Neural cell (in vitro differentiated cells): ENCODE measurements around the gene MMAB. TPM values are rescaled to one million over a fixed set of nuclear protein-coding genes. Genes with fewer than 3 reads are reported as not detected.

Source experiments
- H2AFZ ChIP-seq: fragments of 200-600, 300-800 bp; sonication (generic), shearing (Covaris generic); 2 replicates; pipeline ENCODE4 v1.6.0; 2014; ENCODE audit warnings: low read depth, mild to moderate bottlenecking, antibody characterized with exemption, low read length, moderate library complexity
- H3F3A ChIP-seq: fragments of 200-600 bp; shearing (Covaris generic); 2 replicates; pipeline ENCODE4 v1.6.1; 2016; ENCODE audit warnings: mild to moderate bottlenecking, moderate library complexity, mixed read lengths, antibody characterized with exemption, low read length; ENCODE audit not compliant: insufficient read depth, poor library complexity, severe bottlenecking
- H3K27ac ChIP-seq: fragments of 200-600, 300-800 bp; sonication (generic), shearing (Covaris generic); 2 replicates; pipeline ENCODE4 v1.5.1; 2014; ENCODE audit warnings: mild to moderate bottlenecking, low read length, moderate library complexity
- H3K27me3 ChIP-seq: fragments of 300-800, 200-600 bp; sonication (generic), shearing (Covaris generic); 2 replicates; pipeline ENCODE4 v1.6.0; 2014; ENCODE audit warnings: mild to moderate bottlenecking, low read depth, low read length, moderate library complexity; ENCODE audit not compliant: insufficient read depth
- H3K36me3 ChIP-seq: fragments of 300-800, 200-600 bp; sonication (generic), shearing (Covaris generic); 2 replicates; pipeline ENCODE4 v1.5.1; 2014; ENCODE audit warnings: mild to moderate bottlenecking, antibody characterized with exemption, low read length, moderate library complexity; ENCODE audit not compliant: insufficient read depth
- H3K4me2 ChIP-seq: fragments of 300-800, 200-600 bp; sonication (generic), shearing (Covaris generic); 2 replicates; pipeline ENCODE4 v1.6.0; 2014; ENCODE audit warnings: mild to moderate bottlenecking, low read length
- H3K4me3 ChIP-seq: fragments of 300-800, 200-600 bp; sonication (generic), shearing (Covaris generic); 2 replicates; pipeline ENCODE4 v1.5.1; 2014; ENCODE audit warnings: mild to moderate bottlenecking, low read length, moderate library complexity
- H3K79me2 ChIP-seq: fragments of 200-600 bp; shearing (Covaris generic); replicated peaks from 2 replicates; pipeline ENCODE4 v1.6.0; 2014; ENCODE audit warnings: mild to moderate bottlenecking, low read length, moderate library complexity; ENCODE audit not compliant: insufficient read depth
- H3K9ac ChIP-seq: fragments of 300-800, 200-600 bp; sonication (generic), shearing (Covaris generic); 2 replicates; pipeline ENCODE4 v1.6.1; 2016; ENCODE audit warnings: mild to moderate bottlenecking, low read length, mixed read lengths
- H3K9me2 ChIP-seq: fragments of 200-600 bp; shearing (Covaris generic); 2 replicates; pipeline ENCODE4 v1.6.1; 2016; ENCODE audit warnings: mild to moderate bottlenecking, low read length, mixed read lengths; ENCODE audit not compliant: insufficient read depth
- H3K9me3 ChIP-seq: fragments of 200-600, 300-800 bp; sonication (generic), shearing (Covaris generic); 2 replicates; pipeline ENCODE4 v1.6.1; 2016; ENCODE audit warnings: mild to moderate bottlenecking, mixed run types, low read length, moderate library complexity, mixed read lengths
- H4K20me1 ChIP-seq: fragments of 200-600 bp; shearing (Covaris generic); 2 replicates; pipeline ENCODE4 v1.6.1; 2016; ENCODE audit warnings: mild to moderate bottlenecking, mixed run types; ENCODE audit not compliant: insufficient read depth
- EP300 ChIP-seq: fragments of 450-650 bp; conservative IDR thresholded peaks from 2 replicates; pipeline ENCODE4 v1.6.1; 2014; ENCODE audit warnings: antibody characterized with exemption, mild to moderate bottlenecking, moderate library complexity; ENCODE audit not compliant: poor library complexity, severe bottlenecking
- EZH2 ChIP-seq: fragments of 200-600, 300-800 bp; shearing (Covaris generic), sonication (generic); IDR thresholded peaks from 2 replicates; pipeline ENCODE4 v1.6.1; 2014; ENCODE audit warnings: antibody characterized with exemption, low read length, borderline replicate concordance, mild to moderate bottlenecking; ENCODE audit not compliant: insufficient read depth, poor library complexity, severe bottlenecking
- MXI1 ChIP-seq: fragments of 450-650 bp; conservative IDR thresholded peaks from 2 replicates; pipeline ENCODE4 v1.6.1; 2014; ENCODE audit warnings: antibody characterized with exemption, mild to moderate bottlenecking; ENCODE audit not compliant: poor library complexity, severe bottlenecking
- POLR2AphosphoS5 ChIP-seq: IDR thresholded peaks from 2 replicates; pipeline ENCODE4 v1.6.1; 2012
- RAD21 ChIP-seq: fragments of 450-650 bp; conservative IDR thresholded peaks from 2 replicates; pipeline ENCODE4 v1.6.1; 2014; ENCODE audit warnings: antibody characterized with exemption, mild to moderate bottlenecking, moderate library complexity
- SMC3 ChIP-seq: fragments of 450-650 bp; conservative IDR thresholded peaks from 2 replicates; pipeline ENCODE4 v1.6.1; 2014; ENCODE audit warnings: antibody characterized with exemption, mild to moderate bottlenecking, moderate library complexity; ENCODE audit not compliant: poor library complexity
- TAF1 ChIP-seq: IDR thresholded peaks from 2 replicates; pipeline ENCODE4 v1.6.1; 2012; ENCODE audit warnings: low read depth
- polyA plus RNA-seq: library from polyadenylated mRNA; depleted of rRNA; stranded (reverse); fragments of >200 nt; gene quantifications from 2 replicates; pipeline ENCODE4 v1.2.3, GENCODE V29; 2014
- TF ChIP-seq, protein P1 (sequence below): IDR thresholded peaks from 2 replicates; pipeline ENCODE4 v1.6.1; 2012; ENCODE audit warnings: borderline replicate concordance
- TF ChIP-seq, protein P2 (sequence below): fragments of 450-650 bp; IDR thresholded peaks from 2 replicates; pipeline ENCODE4 v1.5.1; 2014; ENCODE audit warnings: antibody characterized with exemption, mild to moderate bottlenecking, moderate library complexity; ENCODE audit not compliant: poor library complexity, severe bottlenecking

Gene MMAB
- polyA plus RNA-seq, 1 donor from 2014 or later, result 52.6 TPM

DNA sequence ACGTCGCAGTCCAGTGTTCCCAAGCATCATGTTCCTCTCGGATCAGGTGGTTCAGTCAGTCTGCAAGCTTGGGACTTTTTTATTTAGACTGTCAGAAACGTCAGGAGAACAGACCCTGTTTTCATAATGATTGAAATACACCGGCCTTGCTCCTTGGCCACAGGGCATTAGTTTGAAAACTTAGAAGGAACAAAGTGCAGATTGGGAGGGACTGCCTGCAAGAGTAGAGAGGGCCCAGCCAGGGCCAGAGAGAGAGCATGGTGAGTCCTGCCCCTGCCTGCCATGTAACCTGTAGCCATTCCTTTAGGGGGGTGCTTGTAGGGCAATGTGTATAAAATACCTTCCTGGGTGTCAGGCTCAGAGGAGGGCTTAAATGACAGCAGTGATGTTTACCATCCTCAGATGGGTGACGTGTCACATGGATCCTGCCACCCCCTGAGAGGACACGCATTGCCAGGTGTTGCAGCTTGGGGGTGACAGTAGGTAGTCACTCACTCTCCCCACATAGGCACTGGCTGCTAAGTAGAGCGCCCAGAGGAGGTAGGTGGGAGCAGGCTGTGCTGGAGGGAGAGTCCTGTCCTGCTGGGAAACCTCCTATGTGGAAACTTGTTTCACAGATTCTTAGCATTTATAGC lies 45.7 kb downstream of the MMAB start:
- Histone ChIP-seq H3K9me3 (no peaks in the 10 kb centered on the region), H3K36me3 (no peaks in the 10 kb centered on the region), H3K9me2 (no peaks in the 10 kb centered on the region), H3K27me3 (no peaks in the 10 kb centered on the region), H2AFZ (no peak overlapping the region), H3K9ac (no peak overlapping the region), H3K4me2 (no peak overlapping the region), H3K4me3 (no peak overlapping the region), H3K27ac (no peak overlapping the region), H4K20me1 (no peaks in the 10 kb centered on the region), H3F3A (no peaks in the 10 kb centered on the region), H3K79me2 (no peaks in the 10 kb centered on the region)
- TF ChIP-seq RAD21 (no peak), SMC3 (no peak), POLR2AphosphoS5 (no peak), MXI1 (no peak), EP300 (no peak), EZH2 (no peak), TAF1 (no peak)
- TF ChIP-seq, protein P1, sequence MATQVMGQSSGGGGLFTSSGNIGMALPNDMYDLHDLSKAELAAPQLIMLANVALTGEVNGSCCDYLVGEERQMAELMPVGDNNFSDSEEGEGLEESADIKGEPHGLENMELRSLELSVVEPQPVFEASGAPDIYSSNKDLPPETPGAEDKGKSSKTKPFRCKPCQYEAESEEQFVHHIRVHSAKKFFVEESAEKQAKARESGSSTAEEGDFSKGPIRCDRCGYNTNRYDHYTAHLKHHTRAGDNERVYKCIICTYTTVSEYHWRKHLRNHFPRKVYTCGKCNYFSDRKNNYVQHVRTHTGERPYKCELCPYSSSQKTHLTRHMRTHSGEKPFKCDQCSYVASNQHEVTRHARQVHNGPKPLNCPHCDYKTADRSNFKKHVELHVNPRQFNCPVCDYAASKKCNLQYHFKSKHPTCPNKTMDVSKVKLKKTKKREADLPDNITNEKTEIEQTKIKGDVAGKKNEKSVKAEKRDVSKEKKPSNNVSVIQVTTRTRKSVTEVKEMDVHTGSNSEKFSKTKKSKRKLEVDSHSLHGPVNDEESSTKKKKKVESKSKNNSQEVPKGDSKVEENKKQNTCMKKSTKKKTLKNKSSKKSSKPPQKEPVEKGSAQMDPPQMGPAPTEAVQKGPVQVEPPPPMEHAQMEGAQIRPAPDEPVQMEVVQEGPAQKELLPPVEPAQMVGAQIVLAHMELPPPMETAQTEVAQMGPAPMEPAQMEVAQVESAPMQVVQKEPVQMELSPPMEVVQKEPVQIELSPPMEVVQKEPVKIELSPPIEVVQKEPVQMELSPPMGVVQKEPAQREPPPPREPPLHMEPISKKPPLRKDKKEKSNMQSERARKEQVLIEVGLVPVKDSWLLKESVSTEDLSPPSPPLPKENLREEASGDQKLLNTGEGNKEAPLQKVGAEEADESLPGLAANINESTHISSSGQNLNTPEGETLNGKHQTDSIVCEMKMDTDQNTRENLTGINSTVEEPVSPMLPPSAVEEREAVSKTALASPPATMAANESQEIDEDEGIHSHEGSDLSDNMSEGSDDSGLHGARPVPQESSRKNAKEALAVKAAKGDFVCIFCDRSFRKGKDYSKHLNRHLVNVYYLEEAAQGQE, result no peak
- TF ChIP-seq, protein P2, sequence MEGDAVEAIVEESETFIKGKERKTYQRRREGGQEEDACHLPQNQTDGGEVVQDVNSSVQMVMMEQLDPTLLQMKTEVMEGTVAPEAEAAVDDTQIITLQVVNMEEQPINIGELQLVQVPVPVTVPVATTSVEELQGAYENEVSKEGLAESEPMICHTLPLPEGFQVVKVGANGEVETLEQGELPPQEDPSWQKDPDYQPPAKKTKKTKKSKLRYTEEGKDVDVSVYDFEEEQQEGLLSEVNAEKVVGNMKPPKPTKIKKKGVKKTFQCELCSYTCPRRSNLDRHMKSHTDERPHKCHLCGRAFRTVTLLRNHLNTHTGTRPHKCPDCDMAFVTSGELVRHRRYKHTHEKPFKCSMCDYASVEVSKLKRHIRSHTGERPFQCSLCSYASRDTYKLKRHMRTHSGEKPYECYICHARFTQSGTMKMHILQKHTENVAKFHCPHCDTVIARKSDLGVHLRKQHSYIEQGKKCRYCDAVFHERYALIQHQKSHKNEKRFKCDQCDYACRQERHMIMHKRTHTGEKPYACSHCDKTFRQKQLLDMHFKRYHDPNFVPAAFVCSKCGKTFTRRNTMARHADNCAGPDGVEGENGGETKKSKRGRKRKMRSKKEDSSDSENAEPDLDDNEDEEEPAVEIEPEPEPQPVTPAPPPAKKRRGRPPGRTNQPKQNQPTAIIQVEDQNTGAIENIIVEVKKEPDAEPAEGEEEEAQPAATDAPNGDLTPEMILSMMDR, result no peak

DNA sequence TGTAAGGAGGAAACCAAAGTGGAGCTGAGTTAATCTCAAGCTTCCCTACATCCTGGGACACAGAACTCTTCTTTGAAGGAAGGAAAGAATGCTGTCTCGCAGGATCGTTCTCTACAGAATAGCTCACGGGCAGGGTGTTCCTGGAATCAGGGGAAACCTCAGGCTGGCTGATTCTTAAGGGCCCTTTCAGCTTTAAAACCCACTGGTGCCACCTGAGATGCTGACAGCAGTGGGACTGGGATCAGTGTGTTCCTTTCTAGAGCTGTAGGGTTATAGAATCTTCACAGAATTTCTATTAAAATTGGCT lies 48.1 kb downstream of the MMAB start:
- H4K20me1 ChIP-seq, result no peaks in the 10 kb centered on the region
- H3K4me3 ChIP-seq, result no peak overlapping the region
- no peaks in the 10 kb centered on the region for H3K9me3 ChIP-seq
- no peak overlapping the region for H2AFZ ChIP-seq
- H3K27me3 ChIP-seq, result no peaks in the 10 kb centered on the region
- no peaks in the 10 kb centered on the region for H3K79me2 ChIP-seq
- H3F3A ChIP-seq, result no peaks in the 10 kb centered on the region
- H3K4me2 ChIP-seq, result no peak overlapping the region
- H3K9me2 ChIP-seq, result no peaks in the 10 kb centered on the region
- H3K27ac ChIP-seq, result no peak overlapping the region
- no peaks in the 10 kb centered on the region for H3K36me3 ChIP-seq
- H3K9ac ChIP-seq, result no peak overlapping the region
- no peak for TF ChIP-seq EP300
- no peak for TF ChIP-seq MXI1
- TF ChIP-seq EZH2, result no peak
- no peak for TF ChIP-seq RAD21
- TF ChIP-seq POLR2AphosphoS5, result no peak
- TF ChIP-seq, protein P2, result no peak
- TF ChIP-seq, protein P1, result no peak
- TF ChIP-seq SMC3, result no peak
